ENCODE results near the gene ACSL3.
"Not testable (repeated sequence)": the region's sequence is repeated elsewhere in the genome, so short reads cannot be mapped to it uniquely, and the experiment has no call there.

ACSL3 gene

DNA sequence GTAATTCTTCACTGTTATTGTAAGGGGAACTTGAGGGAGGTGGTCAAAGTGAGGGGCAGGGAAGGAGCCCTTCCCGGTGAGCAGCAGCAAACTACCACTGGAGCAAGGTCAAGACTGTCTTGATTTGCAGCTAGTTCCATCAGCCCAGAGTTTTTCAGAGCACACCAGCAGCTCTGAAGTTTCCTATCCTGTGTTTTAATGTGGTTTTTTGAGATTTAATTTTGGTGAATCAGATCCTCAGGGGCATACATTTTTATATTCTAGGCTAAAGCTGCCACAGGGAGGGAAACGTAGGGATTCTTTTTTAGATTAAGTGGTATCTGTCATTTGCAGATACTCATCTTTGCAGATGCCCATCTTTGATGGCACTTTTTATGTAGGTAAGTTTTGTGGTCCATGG lies 124.1 kb downstream of the ACSL3 start:
- DNase-seq (ENCODE audit: low read depth in 1 of 2, low spot score in 1 of 2) = no peak
- H3K27ac ChIP-seq (replicated peaks) = no peak overlapping the region
- H3K4me3 ChIP-seq (replicated peaks; ENCODE audit: insufficient read depth, low read length) = no peak overlapping the region

GRCh38 chr2:222989431-222989830 lies 128.6 kb downstream of the ACSL3 start:
- no peak overlapping the region for H3K27ac ChIP-seq (replicated peaks)
- TF ChIP-seq GABPA (IDR thresholded peaks at IDR 0.05; ENCODE audit: low read depth) (no peak), POLR2AphosphoS5 (IDR thresholded peaks at IDR 0.05; ENCODE audit: low read depth) (no peak), SPI1 (IDR thresholded peaks at IDR 0.05; ENCODE audit: borderline replicate concordance, low read depth) (no peak), CTCF (IDR thresholded peaks at IDR 0.05; ENCODE audit: insufficient read depth, low read length) (no peak)
- TF ChIP-seq, protein P1, sequence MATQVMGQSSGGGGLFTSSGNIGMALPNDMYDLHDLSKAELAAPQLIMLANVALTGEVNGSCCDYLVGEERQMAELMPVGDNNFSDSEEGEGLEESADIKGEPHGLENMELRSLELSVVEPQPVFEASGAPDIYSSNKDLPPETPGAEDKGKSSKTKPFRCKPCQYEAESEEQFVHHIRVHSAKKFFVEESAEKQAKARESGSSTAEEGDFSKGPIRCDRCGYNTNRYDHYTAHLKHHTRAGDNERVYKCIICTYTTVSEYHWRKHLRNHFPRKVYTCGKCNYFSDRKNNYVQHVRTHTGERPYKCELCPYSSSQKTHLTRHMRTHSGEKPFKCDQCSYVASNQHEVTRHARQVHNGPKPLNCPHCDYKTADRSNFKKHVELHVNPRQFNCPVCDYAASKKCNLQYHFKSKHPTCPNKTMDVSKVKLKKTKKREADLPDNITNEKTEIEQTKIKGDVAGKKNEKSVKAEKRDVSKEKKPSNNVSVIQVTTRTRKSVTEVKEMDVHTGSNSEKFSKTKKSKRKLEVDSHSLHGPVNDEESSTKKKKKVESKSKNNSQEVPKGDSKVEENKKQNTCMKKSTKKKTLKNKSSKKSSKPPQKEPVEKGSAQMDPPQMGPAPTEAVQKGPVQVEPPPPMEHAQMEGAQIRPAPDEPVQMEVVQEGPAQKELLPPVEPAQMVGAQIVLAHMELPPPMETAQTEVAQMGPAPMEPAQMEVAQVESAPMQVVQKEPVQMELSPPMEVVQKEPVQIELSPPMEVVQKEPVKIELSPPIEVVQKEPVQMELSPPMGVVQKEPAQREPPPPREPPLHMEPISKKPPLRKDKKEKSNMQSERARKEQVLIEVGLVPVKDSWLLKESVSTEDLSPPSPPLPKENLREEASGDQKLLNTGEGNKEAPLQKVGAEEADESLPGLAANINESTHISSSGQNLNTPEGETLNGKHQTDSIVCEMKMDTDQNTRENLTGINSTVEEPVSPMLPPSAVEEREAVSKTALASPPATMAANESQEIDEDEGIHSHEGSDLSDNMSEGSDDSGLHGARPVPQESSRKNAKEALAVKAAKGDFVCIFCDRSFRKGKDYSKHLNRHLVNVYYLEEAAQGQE (IDR thresholded peaks at IDR 0.05; ENCODE audit: insufficient replicate concordance, low read depth) = no peak
- no peak overlapping the region for H3K4me3 ChIP-seq (replicated peaks; ENCODE audit: insufficient read depth, low read length)
- peak in 1 of 2 experiments; percentile 29 for DNase-seq (ENCODE audit: low read depth in 1 of 2, low spot score in 1 of 2)
- no peaks in the 10 kb centered on the region for H3K27me3 ChIP-seq (ENCODE audit: insufficient read depth, poor library complexity, severe bottlenecking)

More for the DNA sequence above, 124.1 kb downstream of the ACSL3 start:
- TF ChIP-seq, protein P1 (IDR thresholded peaks at IDR 0.05; ENCODE audit: insufficient replicate concordance, low read depth) = no peak
- TF ChIP-seq GABPA (IDR thresholded peaks at IDR 0.05; ENCODE audit: low read depth) (no peak), POLR2AphosphoS5 (IDR thresholded peaks at IDR 0.05; ENCODE audit: low read depth) (no peak), SPI1 (IDR thresholded peaks at IDR 0.05; ENCODE audit: borderline replicate concordance, low read depth) (no peak), CTCF (IDR thresholded peaks at IDR 0.05; ENCODE audit: insufficient read depth, low read length) (no peak)
- no peaks in the 10 kb centered on the region for H3K27me3 ChIP-seq (ENCODE audit: insufficient read depth, poor library complexity, severe bottlenecking)

DNA sequence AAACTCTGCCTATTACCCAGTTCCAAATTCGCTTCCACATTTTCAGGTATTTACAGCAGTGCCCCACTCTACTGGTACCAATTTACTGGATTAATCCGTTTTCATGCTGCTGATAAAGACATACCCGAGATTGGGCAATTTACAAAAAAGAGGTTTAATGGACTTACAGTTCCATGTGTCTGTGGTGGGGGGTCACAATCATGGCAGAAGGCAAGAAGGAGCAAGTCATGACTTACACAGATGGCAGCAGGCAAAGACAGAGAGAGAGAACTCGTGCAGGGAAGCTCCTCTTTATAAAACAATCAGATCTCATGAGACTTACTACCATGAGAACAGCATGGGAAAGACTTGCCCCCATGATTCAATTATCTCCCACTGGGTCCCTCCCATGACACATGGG lies 129.4 kb downstream of the ACSL3 start:
- not testable (repeated sequence) for H3K27ac ChIP-seq (replicated peaks); H3K27me3 ChIP-seq (ENCODE audit: insufficient read depth, poor library complexity, severe bottlenecking); H3K4me3 ChIP-seq (replicated peaks; ENCODE audit: insufficient read depth, low read length); DNase-seq (ENCODE audit: low read depth in 1 of 2, low spot score in 1 of 2)

DNA sequence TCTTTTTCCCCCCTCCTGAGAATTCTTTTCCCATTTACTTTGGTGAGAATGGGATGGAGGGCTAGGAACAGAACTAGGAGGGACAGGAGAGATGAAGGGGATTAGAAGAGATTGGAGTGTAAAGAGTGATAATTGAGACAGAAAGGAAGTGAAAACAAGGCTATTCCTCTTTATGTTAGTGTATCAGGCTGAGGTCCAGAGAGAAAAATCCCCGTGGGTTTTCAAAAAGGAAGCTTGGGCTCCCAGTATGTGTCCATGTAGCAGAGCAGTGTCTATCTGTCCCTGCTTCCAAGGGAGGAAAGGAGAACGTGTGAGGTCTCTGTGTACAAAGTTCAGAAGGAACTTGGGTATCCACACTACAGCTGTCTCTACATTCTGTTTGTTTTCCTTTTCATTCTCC lies 131.3 kb downstream of the ACSL3 start:
- H3K27ac ChIP-seq (replicated peaks) = no peak overlapping the region
- TF ChIP-seq GABPA (IDR thresholded peaks at IDR 0.05; ENCODE audit: low read depth) (no peak), POLR2AphosphoS5 (IDR thresholded peaks at IDR 0.05; ENCODE audit: low read depth) (no peak), CTCF (IDR thresholded peaks at IDR 0.05; ENCODE audit: insufficient read depth, low read length) (no peak), SPI1 (IDR thresholded peaks at IDR 0.05; ENCODE audit: borderline replicate concordance, low read depth) (no peak)
- TF ChIP-seq, protein P1 (IDR thresholded peaks at IDR 0.05; ENCODE audit: insufficient replicate concordance, low read depth) = no peak
- H3K27me3 ChIP-seq (ENCODE audit: insufficient read depth, poor library complexity, severe bottlenecking) = no peaks in the 10 kb centered on the region
- no peak overlapping the region for H3K4me3 ChIP-seq (replicated peaks; ENCODE audit: insufficient read depth, low read length)
- DNase-seq (ENCODE audit: low read depth in 1 of 2, low spot score in 1 of 2) = no peak
